HEK293T (cell line): ENCODE results near the gene RTP2.
A peak's percentile ranks its signal among the peaks of the same experiment; 100 is the strongest.

ENCODE experiments used
- CTCF ChIA-PET: fragments of 350-600 bp; formaldehyde crosslinking; extraction: SDS; loops from one replicate; lab custom pipeline; 2021; ENCODE audit warnings: antibody characterized with exemption, inconsistent platforms; lab: Yijun Ruan, JAX
- POLR2A ChIA-PET: fragments of 350-600 bp; formaldehyde crosslinking; extraction: SDS; loops from one replicate; lab custom pipeline; 2020; ENCODE audit warnings: antibody characterized with exemption, inconsistent platforms; lab: Yijun Ruan, JAX
- DNase-seq: peaks from one replicate; pipeline ENCODE4 v3.0.0; 2012; ENCODE audit warnings: mixed read lengths; ENCODE audit errors: extremely low spot score
- ARNT ChIP-seq: fragments of 450-650 bp; IDR thresholded peaks from 2 replicates; pipeline ENCODE4 v1.6.1; 2017; ENCODE audit warnings: mild to moderate bottlenecking
- BHLHE40 ChIP-seq: fragments of 450-650 bp; IDR thresholded peaks from 2 replicates; pipeline ENCODE4 v1.6.1; 2016; ENCODE audit warnings: mild to moderate bottlenecking, moderate library complexity, borderline replicate concordance
- CTBP1 ChIP-seq: fragments of 450-650 bp; IDR thresholded peaks from 2 replicates; pipeline ENCODE4 v1.6.1; 2016; ENCODE audit warnings: borderline replicate concordance
- ELF4 ChIP-seq: fragments of 450-650 bp; IDR thresholded peaks from 2 replicates; pipeline ENCODE4 v1.6.1; 2017; ENCODE audit warnings: antibody characterized with exemption
- FOXA1 ChIP-seq: fragments of 450-650 bp; IDR thresholded peaks from 2 replicates; pipeline ENCODE4 v1.6.1; 2016; ENCODE audit warnings: mild to moderate bottlenecking
- FOXK2 ChIP-seq: fragments of 450-650 bp; IDR thresholded peaks from 2 replicates; pipeline ENCODE4 v1.6.1; 2016; ENCODE audit warnings: mild to moderate bottlenecking
- FOXM1 ChIP-seq: fragments of 450-650 bp; IDR thresholded peaks from 2 replicates; pipeline ENCODE4 v1.6.1; 2017; ENCODE audit warnings: mild to moderate bottlenecking, borderline replicate concordance
- HDGF ChIP-seq: fragments of 450-650 bp; IDR thresholded peaks from 2 replicates; pipeline ENCODE4 v1.6.1; 2017; ENCODE audit warnings: antibody characterized with exemption, borderline replicate concordance
- L3MBTL2 ChIP-seq: fragments of 450-650 bp; conservative IDR thresholded peaks from 2 replicates; pipeline ENCODE4 v1.6.1; 2016; ENCODE audit warnings: mild to moderate bottlenecking
- LEF1 ChIP-seq: fragments of 450-650 bp; IDR thresholded peaks from 2 replicates; pipeline ENCODE4 v1.6.1; 2017; ENCODE audit warnings: mild to moderate bottlenecking, borderline replicate concordance
- NFRKB ChIP-seq: fragments of 450-650 bp; IDR thresholded peaks from 2 replicates; pipeline ENCODE4 v1.6.1; 2016; ENCODE audit warnings: mild to moderate bottlenecking, moderate library complexity
- PKNOX1 ChIP-seq: fragments of 450-650 bp; IDR thresholded peaks from 2 replicates; pipeline ENCODE4 v1.6.1; 2016
- SP1 ChIP-seq: fragments of 450-650 bp; IDR thresholded peaks from 2 replicates; pipeline ENCODE4 v1.6.1; 2017
- SUZ12 ChIP-seq: fragments of 450-650 bp; IDR thresholded peaks from 2 replicates; pipeline ENCODE4 v1.6.1; 2016; ENCODE audit warnings: mild to moderate bottlenecking
- TARDBP ChIP-seq: fragments of 450-650 bp; IDR thresholded peaks from 2 replicates; pipeline ENCODE4 v1.6.1; 2016
- ZNF384 ChIP-seq: fragments of 450-650 bp; IDR thresholded peaks from 2 replicates; pipeline ENCODE4 v1.6.1; 2016

Gene RTP2

GRCh38 chr3:187720337-187720670, 17.9 kb upstream of the RTP2 start:
- TF ChIP-seq ZNF384 (no peak), NFRKB (no peak), FOXK2 (no peak), CTBP1 (no peak), HDGF (no peak), LEF1 (no peak), L3MBTL2 (no peak), TARDBP (no peak), BHLHE40 (no peak), FOXM1 (no peak), ELF4 (no peak), PKNOX1 (no peak), SP1 (no peak), SUZ12 (no peak), FOXA1 (no peak), ARNT (no peak)
- ChIA-PET POLR2A (no interaction called here), CTCF (interaction anchor here (0.6 kb wide), 1 partner anchor 17 kb away, joined by 3 read pairs; no protein-coding TSS in a partner anchor)
- no peak for DNase-seq

- no peak for TF ChIP-seq BHLHE40
- TF ChIP-seq LEF1, result no peak
- no peak for TF ChIP-seq ELF4
- TF ChIP-seq ARNT, result no peak
- no peak for TF ChIP-seq L3MBTL2
- no peak for TF ChIP-seq HDGF
- TF ChIP-seq ZNF384, result no peak
- TF ChIP-seq CTBP1, result no peak
- no peak for TF ChIP-seq NFRKB
- TF ChIP-seq FOXA1, result no peak
- TF ChIP-seq SUZ12, result no peak
- TF ChIP-seq SP1, result no peak
- TF ChIP-seq FOXK2, result no peak
- no peak for TF ChIP-seq PKNOX1
- no peak for TF ChIP-seq TARDBP
- no peak for TF ChIP-seq FOXM1
- ChIA-PET POLR2A (no interaction called here), CTCF (interaction anchor here (1.4 kb wide), 1 partner anchor 21 kb away, joined by 3 read pairs; no protein-coding TSS in a partner anchor)
- DNase-seq, result no peak
Observed at GRCh38 chr3:187719628-187720336, 17.4 kb upstream of the RTP2 start.

GRCh38 chr3:187718802-187719201, 16.4 kb upstream of the RTP2 start:
- CTCF ChIA-PET, result interaction anchor here (1.4 kb wide), 1 partner anchor 22 kb away, joined by 3 read pairs; no protein-coding TSS in a partner anchor
- DNase-seq, result no peak
- no peak for TF ChIP-seq ARNT
- TF ChIP-seq FOXK2, result no peak
- TF ChIP-seq SP1, result no peak
- TF ChIP-seq HDGF, result no peak
- TF ChIP-seq LEF1, result no peak
- POLR2A ChIA-PET, result no interaction called here

- CTCF ChIA-PET, result no interaction called here
- TF ChIP-seq CTBP1 (no peak), SP1 (no peak), FOXM1 (no peak), BHLHE40 (no peak), L3MBTL2 (no peak), FOXA1 (no peak), ARNT (no peak), ELF4 (no peak)
- no peak for DNase-seq
- POLR2A ChIA-PET, result no interaction called here
Observed at GRCh38 chr3:187717572-187717971, 15.2 kb upstream of the RTP2 start.

GRCh38 chr3:187714404-187714979, 12.1 kb upstream of the RTP2 start:
- CTCF ChIA-PET, result interaction anchor here (1.0 to 2.1 kb wide), 3 partner anchors 13 to 601 kb away, joined by 4 to 11 read pairs (median 4); no protein-coding TSS in a partner anchor
- POLR2A ChIA-PET, result no interaction called here
- TF ChIP-seq PKNOX1, result no peak
- TF ChIP-seq TARDBP, result no peak
- TF ChIP-seq LEF1, result no peak
- TF ChIP-seq SUZ12, result no peak
- no peak for TF ChIP-seq BHLHE40
- TF ChIP-seq NFRKB, result no peak
- no peak for TF ChIP-seq L3MBTL2
- TF ChIP-seq SP1, result no peak
- TF ChIP-seq FOXM1, result no peak
- TF ChIP-seq ARNT, result no peak
- no peak for TF ChIP-seq CTBP1
- TF ChIP-seq ZNF384, result no peak
- TF ChIP-seq HDGF, result no peak
- DNase-seq, result peak; percentile 65

GRCh38 chr3:187713504-187713903, 11.1 kb upstream of the RTP2 start:
- CTCF ChIA-PET, result interaction anchor here (1.5 to 2.1 kb wide), 2 partner anchors 12 to 394 kb away, joined by 4 to 11 read pairs; no protein-coding TSS in a partner anchor
- DNase-seq, result no peak
- TF ChIP-seq NFRKB, result no peak
- TF ChIP-seq HDGF, result no peak
- TF ChIP-seq FOXK2, result no peak
- TF ChIP-seq BHLHE40, result no peak
- no peak for TF ChIP-seq FOXM1
- no peak for TF ChIP-seq PKNOX1
- no peak for TF ChIP-seq ARNT
- POLR2A ChIA-PET, result no interaction called here
